Measurements from ENCODE around the gene SORCS2.

SORCS2 gene

GRCh38 chr4:7757501-7758471, 565.4 kb downstream of the SORCS2 start:
- Histone ChIP-seq H3K27ac (ENCODE audit: low read length) (no peak overlapping the region), H3K9me3 (ENCODE audit: insufficient read depth, low read length, severe bottlenecking) (no peaks in the 10 kb centered on the region), H3K36me3 (ENCODE audit: insufficient read depth, low read length) (no peaks in the 10 kb centered on the region), H3K27me3 (ENCODE audit: insufficient read depth, low read length, poor library complexity) (no peaks in the 10 kb centered on the region), H3K4me2 (ENCODE audit: insufficient read depth, low read length) (no peak overlapping the region), H4K20me1 (ENCODE audit: insufficient read depth, low read length) (no peaks in the 10 kb centered on the region), H2AFZ (ENCODE audit: low read depth, low read length) (no peak overlapping the region), H3K9ac (ENCODE audit: low read depth, low read length) (no peak overlapping the region), H3K79me2 (ENCODE audit: insufficient read depth, low read length) (no peaks in the 10 kb centered on the region), H3K4me1 (ENCODE audit: insufficient read depth, low read length) (peaks cover 15% of the 10 kb centered on the region), H3K4me3 (ENCODE audit: low read depth in 1 of 2, low read length in 2 of 2) (no peak overlapping the region)
- no peak for TF ChIP-seq EZH2 (IDR thresholded peaks at IDR 0.05; ENCODE audit: borderline replicate concordance, low read depth, low read length, severe bottlenecking)
- TF ChIP-seq CTCF (IDR thresholded peaks at IDR 0.05; ENCODE audit: borderline replicate concordance, extremely low read depth, low read length, poor library complexity, severe bottlenecking) = no peak
- DNase-seq = no peak
- no peak for ATAC-seq (ENCODE audit: insufficient read depth, low read depth)

- Histone ChIP-seq H3K27ac (ENCODE audit: low read length) (peak overlapping the region; percentile 33; the same call in 1 of the 2 replicates), H2AFZ (ENCODE audit: low read depth, low read length) (peak overlapping the region; percentile 43), H3K36me3 (ENCODE audit: insufficient read depth, low read length) (no peaks in the 10 kb centered on the region)
Measured at GRCh38 chr4:7758476-7758875, 566.1 kb downstream of the SORCS2 start.

GRCh38 chr4:7759216-7759615, 566.9 kb downstream of the SORCS2 start:
- Histone ChIP-seq H3K36me3 (ENCODE audit: insufficient read depth, low read length) (no peaks in the 10 kb centered on the region), H3K27ac (ENCODE audit: low read length) (peak overlapping the region; percentile 46; the same call in 1 of the 2 replicates), H2AFZ (ENCODE audit: low read depth, low read length) (peak overlapping the region; percentile 62), H3K4me2 (ENCODE audit: insufficient read depth, low read length) (peak overlapping the region; percentile 58), H3K4me3 (ENCODE audit: low read depth in 1 of 2, low read length in 2 of 2) (peak overlapping the region in 1 of 2 experiments; percentile 43; a peak in 2 of 4 replicates), H4K20me1 (ENCODE audit: insufficient read depth, low read length) (no peaks in the 10 kb centered on the region), H3K4me1 (ENCODE audit: insufficient read depth, low read length) (peaks cover 15% of the 10 kb centered on the region), H3K9ac (ENCODE audit: low read depth, low read length) (peak overlapping the region; percentile 28; the same call in 1 of the 2 replicates), H3K27me3 (ENCODE audit: insufficient read depth, low read length, poor library complexity) (no peaks in the 10 kb centered on the region), H3K79me2 (ENCODE audit: insufficient read depth, low read length) (no peaks in the 10 kb centered on the region), H3K9me3 (ENCODE audit: insufficient read depth, low read length, severe bottlenecking) (no peaks in the 10 kb centered on the region)
- ATAC-seq (ENCODE audit: insufficient read depth, low read depth) (peak; percentile 97), DNase-seq (peak; percentile 74)
- TF ChIP-seq EZH2 (IDR thresholded peaks at IDR 0.05; ENCODE audit: borderline replicate concordance, low read depth, low read length, severe bottlenecking) (no peak), CTCF (IDR thresholded peaks at IDR 0.05; ENCODE audit: borderline replicate concordance, extremely low read depth, low read length, poor library complexity, severe bottlenecking) (no peak)

More at GRCh38 chr4:7758476-7758875, 566.1 kb downstream of the SORCS2 start:
- TF ChIP-seq CTCF (IDR thresholded peaks at IDR 0.05; ENCODE audit: borderline replicate concordance, extremely low read depth, low read length, poor library complexity, severe bottlenecking) = no peak
- TF ChIP-seq EZH2 (IDR thresholded peaks at IDR 0.05; ENCODE audit: borderline replicate concordance, low read depth, low read length, severe bottlenecking) = no peak
- no peaks in the 10 kb centered on the region for H3K9me3 ChIP-seq (ENCODE audit: insufficient read depth, low read length, severe bottlenecking)
- no peaks in the 10 kb centered on the region for H4K20me1 ChIP-seq (ENCODE audit: insufficient read depth, low read length)
- H3K4me1 ChIP-seq (ENCODE audit: insufficient read depth, low read length) = peaks cover 15% of the 10 kb centered on the region
- DNase-seq = peak; percentile 8
- H3K4me2 ChIP-seq (ENCODE audit: insufficient read depth, low read length) = 0 out of 2 replicates have a peak overlapping the region, but pooled peaks have one; percentile 58
- H3K4me3 ChIP-seq (ENCODE audit: low read depth in 1 of 2, low read length in 2 of 2) = no peak overlapping the region
- H3K27me3 ChIP-seq (ENCODE audit: insufficient read depth, low read length, poor library complexity) = no peaks in the 10 kb centered on the region
- no peak overlapping the region for H3K9ac ChIP-seq (ENCODE audit: low read depth, low read length)
- ATAC-seq (ENCODE audit: insufficient read depth, low read depth) = no peak
- H3K79me2 ChIP-seq (ENCODE audit: insufficient read depth, low read length) = no peaks in the 10 kb centered on the region
